Measurements from ENCODE around the gene TMEM53.

TMEM53 gene

DNA sequence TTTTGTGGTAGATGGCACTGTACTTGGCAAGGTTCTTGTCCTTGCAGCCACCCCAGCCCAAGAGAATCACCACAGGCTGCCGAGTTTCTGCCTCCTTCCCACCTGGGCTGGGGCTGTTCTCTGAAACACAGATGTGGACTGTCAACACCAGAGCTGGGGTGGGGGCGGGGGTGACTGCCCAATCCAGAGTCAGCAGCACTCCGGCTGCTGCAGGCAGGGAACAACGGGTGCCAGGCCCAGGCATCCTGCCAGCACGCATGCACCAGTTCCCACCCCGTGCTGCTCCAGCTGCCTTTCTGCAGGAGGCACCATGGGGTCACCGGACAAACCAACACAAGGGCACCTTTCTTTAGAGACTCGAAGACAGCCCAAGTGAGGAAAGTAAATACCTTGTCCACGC is 14.1 kb downstream of the TMEM53 start:
- no peaks in the 10 kb centered on the region for H3K27me3 ChIP-seq (ENCODE audit: insufficient read depth, low read depth)
- H4K20me1 ChIP-seq (ENCODE audit: insufficient read depth): no peaks in the 10 kb centered on the region
- H3K4me3 ChIP-seq (IDR thresholded peaks at IDR 0.05; ENCODE audit: insufficient read depth, low read depth, low read length): no peak overlapping the region
- no peak overlapping the region for H2AFZ ChIP-seq (ENCODE audit: low read depth)
- no peaks in the 10 kb centered on the region for H3K79me2 ChIP-seq (ENCODE audit: insufficient read depth, low read depth)
- H3K9ac ChIP-seq: no peak overlapping the region
- no peaks in the 10 kb centered on the region for H3K4me1 ChIP-seq (ENCODE audit: low read depth, poor library complexity, severe bottlenecking)
- H3K36me3 ChIP-seq (ENCODE audit: insufficient read depth): no peaks in the 10 kb centered on the region
- TF ChIP-seq, protein P1, sequence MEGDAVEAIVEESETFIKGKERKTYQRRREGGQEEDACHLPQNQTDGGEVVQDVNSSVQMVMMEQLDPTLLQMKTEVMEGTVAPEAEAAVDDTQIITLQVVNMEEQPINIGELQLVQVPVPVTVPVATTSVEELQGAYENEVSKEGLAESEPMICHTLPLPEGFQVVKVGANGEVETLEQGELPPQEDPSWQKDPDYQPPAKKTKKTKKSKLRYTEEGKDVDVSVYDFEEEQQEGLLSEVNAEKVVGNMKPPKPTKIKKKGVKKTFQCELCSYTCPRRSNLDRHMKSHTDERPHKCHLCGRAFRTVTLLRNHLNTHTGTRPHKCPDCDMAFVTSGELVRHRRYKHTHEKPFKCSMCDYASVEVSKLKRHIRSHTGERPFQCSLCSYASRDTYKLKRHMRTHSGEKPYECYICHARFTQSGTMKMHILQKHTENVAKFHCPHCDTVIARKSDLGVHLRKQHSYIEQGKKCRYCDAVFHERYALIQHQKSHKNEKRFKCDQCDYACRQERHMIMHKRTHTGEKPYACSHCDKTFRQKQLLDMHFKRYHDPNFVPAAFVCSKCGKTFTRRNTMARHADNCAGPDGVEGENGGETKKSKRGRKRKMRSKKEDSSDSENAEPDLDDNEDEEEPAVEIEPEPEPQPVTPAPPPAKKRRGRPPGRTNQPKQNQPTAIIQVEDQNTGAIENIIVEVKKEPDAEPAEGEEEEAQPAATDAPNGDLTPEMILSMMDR (conservative IDR thresholded peaks at IDR 0.05; ENCODE audit: low read depth, low read length): no peak
- no peak overlapping the region for H3K4me2 ChIP-seq
- no peak overlapping the region for H3K27ac ChIP-seq

DNA sequence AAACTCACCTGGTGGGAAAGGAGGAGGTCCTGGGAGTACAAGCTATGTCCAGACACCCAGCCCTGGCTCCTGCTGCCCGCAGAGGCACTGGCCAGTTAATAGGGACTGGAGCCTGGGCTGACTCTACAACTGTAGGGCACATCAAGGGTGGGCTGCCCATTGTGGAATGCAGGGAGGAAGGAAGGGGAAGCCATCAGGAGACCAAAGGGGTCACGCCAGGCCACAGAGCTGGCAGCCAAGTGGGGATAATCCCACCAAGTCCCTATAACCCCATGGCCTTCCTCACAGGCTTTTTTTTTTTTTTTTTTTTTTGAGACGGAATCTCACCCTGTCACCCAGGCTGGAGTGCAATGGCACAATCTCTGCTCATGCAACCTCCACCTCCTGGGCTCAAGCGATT is 14.7 kb downstream of the TMEM53 start:
- Histone ChIP-seq H3K27ac (no peak overlapping the region), H2AFZ (ENCODE audit: low read depth) (no peak overlapping the region), H4K20me1 (ENCODE audit: insufficient read depth) (no peaks in the 10 kb centered on the region), H3K79me2 (ENCODE audit: insufficient read depth, low read depth) (no peaks in the 10 kb centered on the region), H3K4me2 (no peak overlapping the region), H3K27me3 (ENCODE audit: insufficient read depth, low read depth) (no peaks in the 10 kb centered on the region), H3K36me3 (ENCODE audit: insufficient read depth) (no peaks in the 10 kb centered on the region), H3K4me1 (ENCODE audit: low read depth, poor library complexity, severe bottlenecking) (no peaks in the 10 kb centered on the region), H3K4me3 (IDR thresholded peaks at IDR 0.05; ENCODE audit: insufficient read depth, low read depth, low read length) (no peak overlapping the region), H3K9ac (no peak overlapping the region)
- TF ChIP-seq, protein P1 (conservative IDR thresholded peaks at IDR 0.05; ENCODE audit: low read depth, low read length): no peak

DNA sequence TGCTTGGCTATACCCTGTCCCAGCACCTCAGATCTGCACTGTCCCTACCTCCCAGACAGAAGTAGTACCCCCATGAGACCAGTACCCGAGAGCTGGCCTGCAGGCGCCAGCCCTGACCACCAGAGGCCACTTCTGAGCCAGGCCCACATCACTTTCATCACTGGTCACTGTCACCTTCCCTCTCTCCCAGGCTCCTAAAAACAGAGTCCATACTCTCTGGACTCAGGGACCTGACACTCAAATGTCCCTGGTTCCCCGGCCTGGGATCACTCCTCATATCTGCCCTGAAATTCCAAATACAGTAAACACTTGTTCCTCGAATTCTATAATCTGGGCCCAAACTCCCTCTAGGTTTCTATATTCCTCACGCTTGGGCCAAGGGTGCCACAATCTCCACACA is 18.7 kb downstream of the TMEM53 start:
- Histone ChIP-seq H3K27ac (no peak overlapping the region), H3K4me1 (ENCODE audit: low read depth, poor library complexity, severe bottlenecking) (no peaks in the 10 kb centered on the region), H3K27me3 (ENCODE audit: insufficient read depth, low read depth) (no peaks in the 10 kb centered on the region), H3K79me2 (ENCODE audit: insufficient read depth, low read depth) (no peaks in the 10 kb centered on the region), H3K9ac (no peak overlapping the region), H3K36me3 (ENCODE audit: insufficient read depth) (no peaks in the 10 kb centered on the region), H4K20me1 (ENCODE audit: insufficient read depth) (no peaks in the 10 kb centered on the region), H3K4me2 (no peak overlapping the region), H2AFZ (ENCODE audit: low read depth) (no peak overlapping the region), H3K4me3 (IDR thresholded peaks at IDR 0.05; ENCODE audit: insufficient read depth, low read depth, low read length) (no peak overlapping the region)
- TF ChIP-seq, protein P1 (conservative IDR thresholded peaks at IDR 0.05; ENCODE audit: low read depth, low read length): peak; percentile 56

DNA sequence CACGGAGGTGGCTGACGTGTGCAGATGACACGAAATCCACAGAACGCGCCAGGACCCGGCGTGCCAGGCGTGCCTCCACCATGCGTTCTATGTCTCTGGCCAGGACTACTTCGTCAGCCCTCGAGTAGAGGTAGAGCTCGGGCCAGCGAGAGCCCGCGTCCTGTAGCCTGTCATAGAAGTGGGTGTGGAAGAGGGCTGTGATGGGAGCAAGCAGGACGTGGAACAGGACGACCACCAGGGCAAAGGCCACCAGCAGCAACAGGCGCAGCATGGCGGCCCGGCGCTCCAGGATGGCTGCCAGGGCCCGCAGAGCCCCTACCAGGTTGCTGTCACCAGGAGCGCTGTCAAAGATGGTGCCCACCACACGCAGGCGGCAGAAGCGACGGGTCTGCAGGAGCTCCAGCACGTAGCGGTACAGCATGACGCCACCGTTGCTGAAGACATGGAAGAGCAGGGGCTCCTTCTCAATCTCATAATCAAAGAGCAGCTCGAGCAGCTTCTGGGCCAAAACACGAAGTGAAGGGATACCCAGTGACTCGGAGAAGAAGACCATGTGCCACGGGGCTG is 19.6 kb downstream of the TMEM53 start:
- TF ChIP-seq, protein P1 (conservative IDR thresholded peaks at IDR 0.05; ENCODE audit: low read depth, low read length): no peak
- Histone ChIP-seq H3K4me3 (IDR thresholded peaks at IDR 0.05; ENCODE audit: insufficient read depth, low read depth, low read length) (no peak overlapping the region), H3K9ac (no peak overlapping the region), H3K27me3 (ENCODE audit: insufficient read depth, low read depth) (no peaks in the 10 kb centered on the region), H3K4me2 (no peak overlapping the region), H3K36me3 (ENCODE audit: insufficient read depth) (no peaks in the 10 kb centered on the region), H3K4me1 (ENCODE audit: low read depth, poor library complexity, severe bottlenecking) (no peaks in the 10 kb centered on the region), H2AFZ (ENCODE audit: low read depth) (no peak overlapping the region), H3K27ac (no peak overlapping the region), H3K79me2 (ENCODE audit: insufficient read depth, low read depth) (no peaks in the 10 kb centered on the region), H4K20me1 (ENCODE audit: insufficient read depth) (no peaks in the 10 kb centered on the region)

All from KMS-11 (cell line).